ENCODE data around the gene AMIGO2.

- TF ChIP-seq, protein P1, sequence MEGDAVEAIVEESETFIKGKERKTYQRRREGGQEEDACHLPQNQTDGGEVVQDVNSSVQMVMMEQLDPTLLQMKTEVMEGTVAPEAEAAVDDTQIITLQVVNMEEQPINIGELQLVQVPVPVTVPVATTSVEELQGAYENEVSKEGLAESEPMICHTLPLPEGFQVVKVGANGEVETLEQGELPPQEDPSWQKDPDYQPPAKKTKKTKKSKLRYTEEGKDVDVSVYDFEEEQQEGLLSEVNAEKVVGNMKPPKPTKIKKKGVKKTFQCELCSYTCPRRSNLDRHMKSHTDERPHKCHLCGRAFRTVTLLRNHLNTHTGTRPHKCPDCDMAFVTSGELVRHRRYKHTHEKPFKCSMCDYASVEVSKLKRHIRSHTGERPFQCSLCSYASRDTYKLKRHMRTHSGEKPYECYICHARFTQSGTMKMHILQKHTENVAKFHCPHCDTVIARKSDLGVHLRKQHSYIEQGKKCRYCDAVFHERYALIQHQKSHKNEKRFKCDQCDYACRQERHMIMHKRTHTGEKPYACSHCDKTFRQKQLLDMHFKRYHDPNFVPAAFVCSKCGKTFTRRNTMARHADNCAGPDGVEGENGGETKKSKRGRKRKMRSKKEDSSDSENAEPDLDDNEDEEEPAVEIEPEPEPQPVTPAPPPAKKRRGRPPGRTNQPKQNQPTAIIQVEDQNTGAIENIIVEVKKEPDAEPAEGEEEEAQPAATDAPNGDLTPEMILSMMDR (IDR thresholded peaks at IDR 0.05) = no peak
- TF ChIP-seq EP300 (IDR thresholded peaks at IDR 0.05) (no peak), POLR2A (IDR thresholded peaks at IDR 0.05) (no peak)
Observed at GRCh38 chr12:47085815-47086252, 6.1 kb upstream of the AMIGO2 start.

Measured in suprapubic skin (tissue), 3 donors.